SKM-1 (cell line): ENCODE data around the gene UBE2U.
"Not testable (repeated sequence)": the region's sequence is repeated elsewhere in the genome, so short reads cannot be mapped to it uniquely, and the experiment has no call there.

Experiments used
- DNase-seq: peaks from one replicate; lab custom pipeline; 2025; ENCODE audit not compliant: unreplicated experiment; lab: John Stamatoyannopoulos, UW

Gene UBE2U

GRCh38 chr1:64187646-64188045 is 15.8 kb upstream of the UBE2U start:
- no peak for DNase-seq

GRCh38 chr1:64192290-64192689 is 11.1 kb upstream of the UBE2U start:
- no peak for DNase-seq

GRCh38 chr1:64194168-64195080 is 9.0 kb upstream of the UBE2U start:
- no peak for DNase-seq

- DNase-seq = no peak
Measured at GRCh38 chr1:64195081-64195395, 8.4 kb upstream of the UBE2U start.

GRCh38 chr1:64196074-64196870 is 7.2 kb upstream of the UBE2U start:
- DNase-seq = no peak

GRCh38 chr1:64197076-64197475 is 6.3 kb upstream of the UBE2U start:
- no peak for DNase-seq

- no peak for DNase-seq
Measured at GRCh38 chr1:64199154-64199553, 4.3 kb upstream of the UBE2U start.

- DNase-seq = no peak
Measured at GRCh38 chr1:64200064-64200463, 3.4 kb upstream of the UBE2U start.

- DNase-seq = no peak
Measured at GRCh38 chr1:64209221-64209620, 5.8 kb downstream of the UBE2U start.

- DNase-seq = no peak
Measured at GRCh38 chr1:64212031-64212430, 8.6 kb downstream of the UBE2U start.

- DNase-seq = no peak
Measured at GRCh38 chr1:64215576-64215975, 12.2 kb downstream of the UBE2U start.

GRCh38 chr1:64220241-64220640 is 16.8 kb downstream of the UBE2U start:
- DNase-seq = no peak

- DNase-seq = no peak
Measured at GRCh38 chr1:64223329-64224151, 20.1 kb downstream of the UBE2U start.

GRCh38 chr1:64224236-64224635 is 20.8 kb downstream of the UBE2U start:
- not testable (repeated sequence) for DNase-seq

- DNase-seq = no peak
Measured at GRCh38 chr1:64228167-64228957, 24.9 kb downstream of the UBE2U start.

- DNase-seq = no peak
Measured at GRCh38 chr1:64229307-64229706, 25.9 kb downstream of the UBE2U start.

- no peak for DNase-seq
Measured at GRCh38 chr1:64231153-64231552, 27.7 kb downstream of the UBE2U start.

GRCh38 chr1:64231654-64232053 is 28.2 kb downstream of the UBE2U start:
- no peak for DNase-seq

GRCh38 chr1:64234714-64235113 is 31.3 kb downstream of the UBE2U start:
- DNase-seq = no peak

GRCh38 chr1:64235181-64235580 is 31.8 kb downstream of the UBE2U start:
- DNase-seq = no peak

- no peak for DNase-seq
Measured at GRCh38 chr1:64235910-64236309, 32.5 kb downstream of the UBE2U start.
